ENCODE data around the gene ASPHD1. TPM values are rescaled to one million over a fixed set of nuclear protein-coding genes. Genes with fewer than 3 reads are reported as not detected.

ASPHD1 gene
- total and polyA plus RNA-seq, 2 of the 4 experiments (the other 2 are of a cell fraction), result 4.1 to 14.5 TPM

GRCh38 chr16:29943846-29944799 lies 43.8 kb downstream of the ASPHD1 start:
- TF ChIP-seq SMC3 (IDR thresholded peaks at IDR 0.05; ENCODE audit: low read depth, low read length), result peak; percentile 27
- TF ChIP-seq RCOR1 (IDR thresholded peaks at IDR 0.05; ENCODE audit: insufficient replicate concordance, low read length), result peak; percentile 75
- TF ChIP-seq RAD21 (IDR thresholded peaks at IDR 0.05; ENCODE audit: low read length), result peak; percentile 52
- TF ChIP-seq CHD1 (IDR thresholded peaks at IDR 0.05; ENCODE audit: low read depth, low read length), result no peak
- TF ChIP-seq, protein P1, sequence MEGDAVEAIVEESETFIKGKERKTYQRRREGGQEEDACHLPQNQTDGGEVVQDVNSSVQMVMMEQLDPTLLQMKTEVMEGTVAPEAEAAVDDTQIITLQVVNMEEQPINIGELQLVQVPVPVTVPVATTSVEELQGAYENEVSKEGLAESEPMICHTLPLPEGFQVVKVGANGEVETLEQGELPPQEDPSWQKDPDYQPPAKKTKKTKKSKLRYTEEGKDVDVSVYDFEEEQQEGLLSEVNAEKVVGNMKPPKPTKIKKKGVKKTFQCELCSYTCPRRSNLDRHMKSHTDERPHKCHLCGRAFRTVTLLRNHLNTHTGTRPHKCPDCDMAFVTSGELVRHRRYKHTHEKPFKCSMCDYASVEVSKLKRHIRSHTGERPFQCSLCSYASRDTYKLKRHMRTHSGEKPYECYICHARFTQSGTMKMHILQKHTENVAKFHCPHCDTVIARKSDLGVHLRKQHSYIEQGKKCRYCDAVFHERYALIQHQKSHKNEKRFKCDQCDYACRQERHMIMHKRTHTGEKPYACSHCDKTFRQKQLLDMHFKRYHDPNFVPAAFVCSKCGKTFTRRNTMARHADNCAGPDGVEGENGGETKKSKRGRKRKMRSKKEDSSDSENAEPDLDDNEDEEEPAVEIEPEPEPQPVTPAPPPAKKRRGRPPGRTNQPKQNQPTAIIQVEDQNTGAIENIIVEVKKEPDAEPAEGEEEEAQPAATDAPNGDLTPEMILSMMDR (conservative IDR thresholded peaks at IDR 0.05; ENCODE audit: low read depth, low read length), result peak; percentile 56
- peak; percentile 74 for TF ChIP-seq FOS (IDR thresholded peaks at IDR 0.05; ENCODE audit: low read depth, low read length)
- TF ChIP-seq ELK1 (IDR thresholded peaks at IDR 0.05; ENCODE audit: borderline replicate concordance, low read depth, low read length), result no peak
- TF ChIP-seq NFE2L2 (IDR thresholded peaks at IDR 0.05; ENCODE audit: low read depth, low read length), result peak; percentile 29; the same call in 1 of the 2 replicates
- peak; percentile 18; the same call in 1 of the 2 replicates for TF ChIP-seq CEBPB (IDR thresholded peaks at IDR 0.05; ENCODE audit: low read depth, low read length)
- peak; percentile 75 for TF ChIP-seq POLR2A (IDR thresholded peaks at IDR 0.05; ENCODE audit: low read depth, low read length)
- peak overlapping the region; percentile 6 to 77 for H4K8ac ChIP-seq (ENCODE audit: low read depth in 2 of 2, low read length in 2 of 2)
- CTCF ChIA-PET, result interaction anchor here (0.6 to 1.7 kb wide), 4 partner anchors 14 to 170 kb away, joined by 3 to 5 read pairs (median 4); no protein-coding TSS in a partner anchor
- peak overlapping the region; percentile 67 for H3K56ac ChIP-seq (ENCODE audit: extremely low read depth, insufficient read depth, low read length)
- in situ Hi-C loops (cut with MboI; ENCODE audit: low sequenced_read_pairs), result no loop called here
- no peaks in the 10 kb centered on the region for H3K79me1 ChIP-seq (ENCODE audit: low read depth in 1 of 2, low read length in 2 of 2)
- BruUV-seq (replicated peaks), result no TSS peak
- no peak overlapping the region for H3K4me3 ChIP-seq (ENCODE audit: insufficient read depth, low read depth, low read length)
- H3K27ac ChIP-seq (ENCODE audit: insufficient read depth, low read length), result peak overlapping the region; percentile 82
- H3K9me3 ChIP-seq (ENCODE audit: control insufficient read depth, insufficient read depth, low read length), result 0 out of 2 replicates have a peak, but pooled peaks cover 2% of the 10 kb centered on the region
- peak; percentile 99 for ATAC-seq (ENCODE audit: low read depth)
- POLR2A ChIA-PET (ENCODE audit: unreplicated experiment), result interaction anchor here (0.6 to 1.4 kb wide), 2 partner anchors 18 to 21 kb away, joined by 5 to 7 read pairs; partner anchors contain the start of gene TMEM219
- peak overlapping the region; percentile 93 for H3K14ac ChIP-seq (replicated peaks; ENCODE audit: low read depth, low read length)
- 0% methylated on average over 3 of the region's 11 CpGs; no CpG with 5 or more reads in 1 of the 2 experiments for WGBS, 2 experiments (ENCODE audit: extremely low coverage in 2 of 2, insufficient read length in 1 of 2)
- H3K27me3 ChIP-seq (ENCODE audit: control insufficient read depth, insufficient read depth, low read length), result no peaks in the 10 kb centered on the region
- H2BK20ac ChIP-seq (ENCODE audit: low read depth, low read length), result peak overlapping the region; percentile 98
- peak overlapping the region; percentile 90 for H3K23ac ChIP-seq (ENCODE audit: low read depth, low read length)
- no peaks in the 10 kb centered on the region; the same call in 1 of the 2 replicates for H4K20me1 ChIP-seq (ENCODE audit: insufficient read depth, low read length)
- H3K9me1 ChIP-seq (ENCODE audit: insufficient read depth, low read length), result 0 out of 2 replicates have a peak, but pooled peaks cover 3% of the 10 kb centered on the region
- H2BK5ac ChIP-seq (ENCODE audit: low read depth, low read length, poor library complexity, severe bottlenecking), result peak overlapping the region; percentile 81
- peak overlapping the region; percentile 62 for H2AK5ac ChIP-seq (ENCODE audit: low read depth, low read length)
- DNase-seq, result peak; percentile 99
- peak overlapping the region; percentile 83 for H4K5ac ChIP-seq (ENCODE audit: low read depth, low read length)
- peak overlapping the region; percentile 78 for H3K4ac ChIP-seq (ENCODE audit: low read depth, low read length)
- peaks cover 4% of the 10 kb centered on the region for H3K4me1 ChIP-seq (ENCODE audit: control insufficient read depth, insufficient read depth, low read length)
- dilution Hi-C loops (cut with HindIII; ENCODE audit: low sequenced_read_pairs, unreplicated experiment), result no loop called here
- H4K91ac ChIP-seq (ENCODE audit: insufficient read depth, low read depth, low read length), result peak overlapping the region; percentile 88
- H2AK9ac ChIP-seq (replicated peaks; ENCODE audit: low read depth, low read length, poor library complexity), result peak overlapping the region; percentile 84
- peak overlapping the region; percentile 80 for H3K18ac ChIP-seq (ENCODE audit: low read depth, low read length)
- H3K4me2 ChIP-seq (ENCODE audit: low read depth, low read length), result peak overlapping the region; percentile 35
- H2AFZ ChIP-seq (replicated peaks; ENCODE audit: low read length, poor library complexity), result peak overlapping the region; percentile 89
- intact Hi-C loops (cut with micrococcal nuclease), result loop anchor here (1.0 kb wide), 2 partner anchors 17 to 44 kb away; partner anchors contain the start of gene ASPHD1
- peak overlapping the region; percentile 65; the same call in 2 of the 3 replicates for H2BK15ac ChIP-seq (ENCODE audit: low read depth, low read length)
- H3K9ac ChIP-seq (ENCODE audit: low read depth, low read length), result peak overlapping the region; percentile 27
- H2BK120ac ChIP-seq (ENCODE audit: low read depth, low read length), result peak overlapping the region; percentile 91
- H3K36me3 ChIP-seq (ENCODE audit: control insufficient read depth, insufficient read depth, low read length), result no peaks in the 10 kb centered on the region

All from IMR-90 (cell line).